Gastroesophageal sphincter (tissue), 4 donors: ENCODE data around the gene SLC6A8. TPM values are rescaled to one million over a fixed set of nuclear protein-coding genes. Genes with fewer than 3 reads are reported as not detected.
"Not testable (repeated sequence)": the region's sequence is repeated elsewhere in the genome, so short reads cannot be mapped to it uniquely, and the experiment has no call there.

Experiments
- ATAC-seq: fragments of 150-250 bp; one replicate; pipeline ENCODE4 v1.9.1; 2016; ENCODE audit warnings: mild to moderate bottlenecking, moderate library complexity
- H3K27ac ChIP-seq, 4 donors: fragments of 200-600 bp; sonication (generic) in 3 of 4; 1 replicate in 3 of 4; 2 replicates in 1 of 4; pipeline ENCODE4 v1.5.1; 2016 to 2019
- H3K27me3 ChIP-seq: fragments of 200-600 bp; sonication (generic); one replicate; pipeline ENCODE4 v1.5.1; 2019
- H3K36me3 ChIP-seq, 2 donors: fragments of 200-600 bp; sonication (generic); one replicate each; pipeline ENCODE4 v1.5.1; 2019; ENCODE audit warnings: control low read depth in 1 of 2
- H3K4me1 ChIP-seq, 3 donors: fragments of 200-600 bp; sonication (generic); 1 replicate in 2 of 3; 2 replicates in 1 of 3; pipeline ENCODE4 v1.5.1; 2016 to 2019; ENCODE audit warnings: control low read depth in 2 of 3
- H3K4me3 ChIP-seq, 2 donors: fragments of 200-600 bp; sonication (generic); one replicate each; pipeline ENCODE4 v1.5.1; 2019; ENCODE audit warnings: mild to moderate bottlenecking in 1 of 2, moderate library complexity in 1 of 2
- H3K9me3 ChIP-seq, 3 donors: fragments of 200-600 bp; sonication (generic); one replicate each; pipeline ENCODE4 v1.5.1; 2017 to 2019; ENCODE audit warnings: control low read depth in 2 of 3
- CTCF ChIP-seq, 4 experiments: fragments of 200-600 bp in 2 of 4; fragments of 450-650 bp in 2 of 4; sonication (generic) in 1 of 4; IDR thresholded peaks; one replicate each; pipeline ENCODE4 v1.5.1; 2017 to 2019; ENCODE audit warnings: antibody characterized with exemption in 4 of 4, mild to moderate bottlenecking in 2 of 4, moderate library complexity in 2 of 4
- EP300 ChIP-seq: sonication (generic); formaldehyde crosslinking; IDR thresholded peaks from one replicate; pipeline ENCODE4 v1.6.1; 2017; ENCODE audit warnings: antibody characterized with exemption, mild to moderate bottlenecking
- POLR2A ChIP-seq, 2 donors: fragments of 450-650 bp; IDR thresholded peaks; one replicate each; pipeline ENCODE4 v1.6.1; 2017; ENCODE audit warnings: antibody characterized with exemption in 2 of 2, mild to moderate bottlenecking in 2 of 2, moderate library complexity in 1 of 2
- POLR2AphosphoS5 ChIP-seq: sonication (generic); formaldehyde crosslinking; IDR thresholded peaks from one replicate; pipeline ENCODE4 v1.6.1; 2017; ENCODE audit warnings: antibody characterized with exemption
- WGBS, 2 donors: methylation state at CpG; one replicate each; pipeline ENCODE4 v1.1.5; 2018; ENCODE audit warnings: low coverage in 1 of 2; 5-methylcytosine and 5-hydroxymethylcytosine counted together
- total RNA-seq, 4 donors: library from RNA; depleted of rRNA; stranded (reverse); fragments of >200 nt; gene quantifications; one replicate each; pipeline ENCODE4 v1.1.0, GENCODE V29; 2016

The SLC6A8 gene
- total RNA-seq, 4 donors from 2014 or later: 25.3 to 86.6 (median 37.9) TPM

DNA sequence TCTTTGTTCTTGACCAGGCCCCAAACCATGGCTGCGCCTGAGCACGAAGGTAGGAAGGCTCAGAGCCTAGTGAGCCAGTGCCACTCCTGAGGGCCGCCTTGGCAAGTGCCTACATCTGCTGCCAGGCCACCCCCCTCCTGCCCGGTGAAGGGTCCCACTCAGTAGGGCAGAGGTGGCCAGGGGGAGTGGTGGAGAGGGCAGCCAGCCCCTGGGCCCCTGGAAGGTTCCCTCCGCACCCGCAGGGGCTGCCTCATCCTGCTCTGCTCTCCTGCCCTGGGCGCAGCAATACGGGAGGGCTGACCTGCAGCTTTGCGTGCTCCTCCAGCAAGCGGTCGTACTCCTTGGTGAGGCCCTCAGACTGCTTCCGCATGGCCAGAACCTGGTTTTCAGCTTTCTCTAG is 14.0 kb downstream of the SLC6A8 start:
- Histone ChIP-seq H3K4me3 (no peak overlapping the region), H3K36me3 (peaks cover 0 to 50% of the 10 kb centered on the region in 2 donors), H3K4me1 (peaks cover 0 to 61% (median 3%) of the 10 kb centered on the region in 3 donors), H3K9me3 (no peaks in the 10 kb centered on the region), H3K27ac (peak overlapping the region in 1 of 4 donors; percentile 65), H3K27me3 (no peaks in the 10 kb centered on the region)
- no CpG with 5 or more reads among the region's 12 CpGs for WGBS, 2 donors
- TF ChIP-seq EP300 (no peak), CTCF (IDR thresholded peaks at IDR 0.05) (no peak), POLR2A (IDR thresholded peaks at IDR 0.05) (no peak)
- ATAC-seq: no peak

DNA sequence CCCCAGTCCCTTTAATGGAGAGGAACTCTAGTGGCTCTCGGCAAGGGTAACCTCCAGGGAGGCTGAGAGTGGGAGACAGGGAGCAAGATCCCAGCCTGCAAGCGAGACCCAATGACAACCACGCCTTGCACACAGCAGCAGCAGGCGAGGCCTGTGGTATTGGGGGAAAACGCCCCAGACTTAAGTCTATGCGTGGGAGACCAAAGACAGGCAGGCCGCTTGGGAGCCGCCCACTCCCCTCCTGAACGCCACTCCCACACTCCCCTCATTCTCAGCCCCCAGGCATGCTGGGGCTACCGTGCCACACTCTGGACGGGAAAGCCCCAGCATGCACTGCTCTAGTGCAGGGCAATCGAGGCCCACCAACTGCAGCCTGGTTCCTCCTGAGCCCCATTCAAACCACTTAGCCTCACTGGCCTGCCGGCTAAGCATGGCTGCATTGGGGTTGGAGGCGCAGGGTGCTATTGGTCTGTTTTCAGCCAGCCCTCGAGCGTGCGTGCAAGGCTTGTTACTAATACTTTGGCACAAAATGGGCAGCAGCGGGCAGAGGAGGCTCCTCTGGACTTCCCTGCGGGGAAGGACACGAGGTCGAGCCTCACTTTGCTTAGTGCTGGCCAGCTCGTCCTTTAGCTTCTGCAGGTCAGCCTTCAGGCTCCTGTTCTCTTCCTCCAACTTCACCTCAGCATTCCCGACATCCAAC is 14.8 kb downstream of the SLC6A8 start:
- Histone ChIP-seq H3K4me3 (no peak overlapping the region), H3K4me1 (peaks cover 0 to 61% (median 3%) of the 10 kb centered on the region in 3 donors), H3K9me3 (no peaks in the 10 kb centered on the region), H3K36me3 (peaks cover 0 to 42% of the 10 kb centered on the region in 2 donors), H3K27me3 (no peaks in the 10 kb centered on the region), H3K27ac (peak overlapping the region in 3 of 4 donors; percentile 65 to 68 (median 68))
- WGBS, 2 donors: 65% methylated on average over 2 of the region's 23 CpGs; no CpG with 5 or more reads in 1 of the 2 donors
- TF ChIP-seq POLR2AphosphoS5: no peak
- TF ChIP-seq POLR2A (IDR thresholded peaks at IDR 0.05): no peak
- TF ChIP-seq EP300: no peak
- no peak for TF ChIP-seq CTCF (IDR thresholded peaks at IDR 0.05)
- no peak for ATAC-seq

GRCh38 chrX:153703036-153703370 is 15.3 kb downstream of the SLC6A8 start:
- no peak overlapping the region for H3K4me3 ChIP-seq
- H3K27ac ChIP-seq: peak overlapping the region in 3 of 4 donors; percentile 65 to 68 (median 68)
- peak; percentile 34 for TF ChIP-seq POLR2AphosphoS5
- TF ChIP-seq CTCF (IDR thresholded peaks at IDR 0.05): no peak
- peaks cover 0 to 66% (median 3%) of the 10 kb centered on the region in 3 donors for H3K4me1 ChIP-seq
- no peaks in the 10 kb centered on the region for H3K27me3 ChIP-seq
- no peaks in the 10 kb centered on the region for H3K9me3 ChIP-seq
- no CpG with 5 or more reads among the region's 16 CpGs for WGBS, 2 donors
- peak; percentile 59 for ATAC-seq
- H3K36me3 ChIP-seq: peaks cover 0 to 37% of the 10 kb centered on the region in 2 donors

DNA sequence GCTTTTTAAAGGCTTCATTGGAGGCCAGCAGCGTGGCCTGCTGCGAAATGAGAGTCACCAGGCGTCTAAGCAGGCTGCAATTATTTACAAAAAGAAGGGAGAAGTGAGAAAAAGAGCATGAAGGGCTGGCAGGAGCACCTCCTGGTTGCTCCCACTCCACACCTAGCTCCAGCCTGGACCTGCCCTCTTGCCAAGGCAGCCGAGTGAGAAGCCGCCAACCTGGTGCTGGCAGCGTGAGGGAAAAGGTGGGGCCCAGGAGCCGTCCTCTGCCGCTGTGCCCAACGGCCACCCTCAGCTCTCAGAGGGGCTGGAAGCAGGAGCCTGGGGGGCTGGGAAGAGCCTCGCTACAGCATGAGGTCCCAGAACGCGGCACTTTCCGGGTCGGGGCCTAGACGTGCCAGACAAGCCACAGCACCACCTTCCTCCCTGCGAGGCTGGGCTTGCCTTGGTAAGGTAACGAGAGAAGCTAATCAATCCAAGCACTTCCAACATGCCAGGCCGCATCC is 16.3 kb downstream of the SLC6A8 start:
- Histone ChIP-seq H3K27me3 (no peaks in the 10 kb centered on the region), H3K36me3 (peaks cover 0 to 37% of the 10 kb centered on the region in 2 donors), H3K4me1 (peaks cover 0 to 75% (median 3%) of the 10 kb centered on the region in 3 donors), H3K9me3 (no peaks in the 10 kb centered on the region), H3K27ac (peak overlapping the region in 3 of 4 donors; percentile 57 to 68 (median 65)), H3K4me3 (no peak overlapping the region)
- WGBS, 2 donors: 91% methylated on average over 5 of the region's 18 CpGs; no CpG with 5 or more reads in 1 of the 2 donors
- TF ChIP-seq POLR2A (IDR thresholded peaks at IDR 0.05) (no peak), POLR2AphosphoS5 (no peak), CTCF (IDR thresholded peaks at IDR 0.05) (no peak), EP300 (no peak)
- no peak for ATAC-seq

- Histone ChIP-seq H3K4me1 (peaks cover 0 to 67% (median 3%) of the 10 kb centered on the region in 3 donors), H3K27ac (peak overlapping the region; percentile 26 to 68 (median 61)), H3K36me3 (peaks cover 0 to 43% of the 10 kb centered on the region in 2 donors)
- ATAC-seq, H3K9me3 ChIP-seq, H3K27me3 ChIP-seq, H3K4me3 ChIP-seq: not testable (repeated sequence)
- WGBS, 2 donors: 40 to 88% methylated on average over 1 to 4 of the region's 12 CpGs
Observed at GRCh38 chrX:153704631-153705402, 17.1 kb downstream of the SLC6A8 start.
